Measurements from ENCODE around the gene MTG1.
"Not testable (repeated sequence)": the region's sequence is repeated elsewhere in the genome, so short reads cannot be mapped to it uniquely, and the experiment has no call there.

MTG1 gene

GRCh38 chr10:133361227-133361626 is 32.7 kb upstream of the MTG1 start:
- FAIRE-seq (no peak), DNase-seq (ENCODE audit: insufficient read length) (no peak)
- TF ChIP-seq TAF1 (IDR thresholded peaks at IDR 0.05; ENCODE audit: borderline replicate concordance, low read depth, low read length) = no peak
- TF ChIP-seq POLR2A (IDR thresholded peaks at IDR 0.05; ENCODE audit: low read depth, low read length) = no peak
- no peak for TF ChIP-seq POLR2AphosphoS5 (IDR thresholded peaks at IDR 0.05; ENCODE audit: low read depth, low read length)

GRCh38 chr10:133361773-133362441 is 32.0 kb upstream of the MTG1 start:
- DNase-seq (ENCODE audit: insufficient read length) = no peak
- no peak for TF ChIP-seq TAF1 (IDR thresholded peaks at IDR 0.05; ENCODE audit: borderline replicate concordance, low read depth, low read length)
- no peak; the same call in 1 of the 2 replicates for TF ChIP-seq POLR2A (IDR thresholded peaks at IDR 0.05; ENCODE audit: low read depth, low read length)
- TF ChIP-seq POLR2AphosphoS5 (IDR thresholded peaks at IDR 0.05; ENCODE audit: low read depth, low read length) = no peak
- FAIRE-seq = no peak

- FAIRE-seq (no peak), DNase-seq (ENCODE audit: insufficient read length) (no peak)
- TF ChIP-seq POLR2AphosphoS5 (IDR thresholded peaks at IDR 0.05; ENCODE audit: low read depth, low read length) (no peak), POLR2A (IDR thresholded peaks at IDR 0.05; ENCODE audit: low read depth, low read length) (no peak), TAF1 (IDR thresholded peaks at IDR 0.05; ENCODE audit: borderline replicate concordance, low read depth, low read length) (no peak)
Measured at GRCh38 chr10:133362846-133363245, 31.1 kb upstream of the MTG1 start.

- no peak for TF ChIP-seq POLR2AphosphoS5 (IDR thresholded peaks at IDR 0.05; ENCODE audit: low read depth, low read length)
- TF ChIP-seq POLR2A (IDR thresholded peaks at IDR 0.05; ENCODE audit: low read depth, low read length) = no peak
- no peak for TF ChIP-seq TAF1 (IDR thresholded peaks at IDR 0.05; ENCODE audit: borderline replicate concordance, low read depth, low read length)
- no peak for DNase-seq (ENCODE audit: insufficient read length)
- FAIRE-seq = peak; percentile 40
Measured at GRCh38 chr10:133364645-133365431, 29.1 kb upstream of the MTG1 start.

- DNase-seq (ENCODE audit: insufficient read length) (no peak), FAIRE-seq (no peak)
- no peak for TF ChIP-seq POLR2AphosphoS5 (IDR thresholded peaks at IDR 0.05; ENCODE audit: low read depth, low read length)
- TF ChIP-seq TAF1 (IDR thresholded peaks at IDR 0.05; ENCODE audit: borderline replicate concordance, low read depth, low read length) = no peak
- no peak for TF ChIP-seq POLR2A (IDR thresholded peaks at IDR 0.05; ENCODE audit: low read depth, low read length)
Measured at GRCh38 chr10:133365461-133366129, 28.4 kb upstream of the MTG1 start.

GRCh38 chr10:133366130-133366478 is 27.9 kb upstream of the MTG1 start:
- no peak for TF ChIP-seq POLR2AphosphoS5 (IDR thresholded peaks at IDR 0.05; ENCODE audit: low read depth, low read length)
- TF ChIP-seq POLR2A (IDR thresholded peaks at IDR 0.05; ENCODE audit: low read depth, low read length) = no peak
- TF ChIP-seq TAF1 (IDR thresholded peaks at IDR 0.05; ENCODE audit: borderline replicate concordance, low read depth, low read length) = no peak
- no peak for FAIRE-seq
- no peak for DNase-seq (ENCODE audit: insufficient read length)

GRCh38 chr10:133366751-133367150 is 27.2 kb upstream of the MTG1 start:
- TF ChIP-seq TAF1 (IDR thresholded peaks at IDR 0.05; ENCODE audit: borderline replicate concordance, low read depth, low read length) (no peak), POLR2A (IDR thresholded peaks at IDR 0.05; ENCODE audit: low read depth, low read length) (no peak), POLR2AphosphoS5 (IDR thresholded peaks at IDR 0.05; ENCODE audit: low read depth, low read length) (no peak)
- FAIRE-seq (no peak), DNase-seq (ENCODE audit: insufficient read length) (no peak)

GRCh38 chr10:133367461-133367860 is 26.5 kb upstream of the MTG1 start:
- not testable (repeated sequence) for DNase-seq (ENCODE audit: insufficient read length); FAIRE-seq

GRCh38 chr10:133368153-133368552 is 25.8 kb upstream of the MTG1 start:
- no peak for TF ChIP-seq TAF1 (IDR thresholded peaks at IDR 0.05; ENCODE audit: borderline replicate concordance, low read depth, low read length)
- no peak for TF ChIP-seq POLR2AphosphoS5 (IDR thresholded peaks at IDR 0.05; ENCODE audit: low read depth, low read length)
- TF ChIP-seq POLR2A (IDR thresholded peaks at IDR 0.05; ENCODE audit: low read depth, low read length) = no peak
- no peak for FAIRE-seq
- DNase-seq (ENCODE audit: insufficient read length) = no peak

- no peak for TF ChIP-seq POLR2A (IDR thresholded peaks at IDR 0.05; ENCODE audit: low read depth, low read length)
- no peak for FAIRE-seq
- no peak for DNase-seq (ENCODE audit: insufficient read length)
Measured at GRCh38 chr10:133370030-133370786, 23.7 kb upstream of the MTG1 start.

GRCh38 chr10:133372507-133372906 is 21.4 kb upstream of the MTG1 start:
- DNase-seq (ENCODE audit: insufficient read length) = no peak
- FAIRE-seq = no peak
- TF ChIP-seq TAF1 (IDR thresholded peaks at IDR 0.05; ENCODE audit: borderline replicate concordance, low read depth, low read length) (no peak), POLR2A (IDR thresholded peaks at IDR 0.05; ENCODE audit: low read depth, low read length) (no peak), POLR2AphosphoS5 (IDR thresholded peaks at IDR 0.05; ENCODE audit: low read depth, low read length) (no peak)

Measured in GM12892 (cell line).